ENCODE data around the gene DIDO1. TPM values are rescaled to one million over a fixed set of nuclear protein-coding genes. Genes with fewer than 3 reads are reported as not detected.

The DIDO1 gene
- total RNA-seq, 1 experiment from 2014 or later: 33.2 TPM

DNA sequence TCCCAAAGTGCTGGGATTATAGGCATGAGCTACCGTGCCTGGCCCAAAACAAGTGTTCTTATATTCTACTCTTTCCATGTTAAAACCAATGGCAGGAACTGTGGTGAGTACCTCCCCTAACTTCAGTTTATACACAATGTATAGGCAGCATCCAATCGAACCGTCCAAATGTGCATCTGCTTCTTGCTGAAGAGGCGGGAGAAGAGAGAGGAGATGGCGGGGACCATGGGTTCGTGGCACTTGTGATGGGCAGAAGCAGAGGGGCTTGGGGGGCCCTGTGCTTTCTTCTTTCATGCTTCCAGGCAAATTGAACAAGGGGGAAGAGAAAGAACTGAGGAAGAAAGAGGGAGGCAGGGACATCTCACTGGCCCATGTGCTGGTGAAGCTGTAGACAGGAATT is 53.4 kb downstream of the DIDO1 start:
- CTCF ChIA-PET: no interaction called here
- no peaks in the 10 kb centered on the region for H4K20me1 ChIP-seq (ENCODE audit: low read length)
- no peaks in the 10 kb centered on the region for H3K79me2 ChIP-seq (ENCODE audit: low read length)
- no peak overlapping the region for H3K4me2 ChIP-seq (ENCODE audit: low read length)
- intact Hi-C loops (cut with micrococcal nuclease): loop anchor here (2.0 kb wide), 1 partner anchor 136 kb away; no protein-coding TSS in a partner anchor
- H3K9me3 ChIP-seq (ENCODE audit: low read length): no peaks in the 10 kb centered on the region
- H3K36me3 ChIP-seq (ENCODE audit: low read depth, low read length): no peaks in the 10 kb centered on the region
- H3K9ac ChIP-seq (ENCODE audit: low read length): no peak overlapping the region
- POLR2A ChIA-PET (ENCODE audit: unreplicated experiment): interaction anchor here (0.6 kb wide), 1 partner anchor 230 kb away, joined by 12 read pairs; no protein-coding TSS in a partner anchor
- TF ChIP-seq EZH2phosphoT487 (IDR thresholded peaks at IDR 0.05; ENCODE audit: borderline replicate concordance, low read length) (no peak), EZH2 (IDR thresholded peaks at IDR 0.05; ENCODE audit: low read length, unreplicated experiment) (no peak)
- TF ChIP-seq, protein P1, sequence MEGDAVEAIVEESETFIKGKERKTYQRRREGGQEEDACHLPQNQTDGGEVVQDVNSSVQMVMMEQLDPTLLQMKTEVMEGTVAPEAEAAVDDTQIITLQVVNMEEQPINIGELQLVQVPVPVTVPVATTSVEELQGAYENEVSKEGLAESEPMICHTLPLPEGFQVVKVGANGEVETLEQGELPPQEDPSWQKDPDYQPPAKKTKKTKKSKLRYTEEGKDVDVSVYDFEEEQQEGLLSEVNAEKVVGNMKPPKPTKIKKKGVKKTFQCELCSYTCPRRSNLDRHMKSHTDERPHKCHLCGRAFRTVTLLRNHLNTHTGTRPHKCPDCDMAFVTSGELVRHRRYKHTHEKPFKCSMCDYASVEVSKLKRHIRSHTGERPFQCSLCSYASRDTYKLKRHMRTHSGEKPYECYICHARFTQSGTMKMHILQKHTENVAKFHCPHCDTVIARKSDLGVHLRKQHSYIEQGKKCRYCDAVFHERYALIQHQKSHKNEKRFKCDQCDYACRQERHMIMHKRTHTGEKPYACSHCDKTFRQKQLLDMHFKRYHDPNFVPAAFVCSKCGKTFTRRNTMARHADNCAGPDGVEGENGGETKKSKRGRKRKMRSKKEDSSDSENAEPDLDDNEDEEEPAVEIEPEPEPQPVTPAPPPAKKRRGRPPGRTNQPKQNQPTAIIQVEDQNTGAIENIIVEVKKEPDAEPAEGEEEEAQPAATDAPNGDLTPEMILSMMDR (conservative IDR thresholded peaks at IDR 0.05; ENCODE audit: low read depth, low read length): no peak
- DNase-seq (no peak), ATAC-seq (no peak)
- no peaks in the 10 kb centered on the region for H3K27me3 ChIP-seq (ENCODE audit: low read length)
- no peak overlapping the region for H2AFZ ChIP-seq (ENCODE audit: low read length)
- peaks cover 7% of the 10 kb centered on the region for H3F3A ChIP-seq (ENCODE audit: low read length, unreplicated experiment)
- H3K4me3 ChIP-seq (ENCODE audit: low read length): no peak overlapping the region
- H3K4me1 ChIP-seq (ENCODE audit: insufficient read depth, low read length): peaks cover 6% of the 10 kb centered on the region; the same call in 1 of the 2 replicates
- no peak overlapping the region for H3K27ac ChIP-seq (ENCODE audit: low read length)
- H3K9me2 ChIP-seq (replicated peaks; ENCODE audit: low read length): no peaks in the 10 kb centered on the region
- BruUV-seq (replicated peaks): no TSS peak

DNA sequence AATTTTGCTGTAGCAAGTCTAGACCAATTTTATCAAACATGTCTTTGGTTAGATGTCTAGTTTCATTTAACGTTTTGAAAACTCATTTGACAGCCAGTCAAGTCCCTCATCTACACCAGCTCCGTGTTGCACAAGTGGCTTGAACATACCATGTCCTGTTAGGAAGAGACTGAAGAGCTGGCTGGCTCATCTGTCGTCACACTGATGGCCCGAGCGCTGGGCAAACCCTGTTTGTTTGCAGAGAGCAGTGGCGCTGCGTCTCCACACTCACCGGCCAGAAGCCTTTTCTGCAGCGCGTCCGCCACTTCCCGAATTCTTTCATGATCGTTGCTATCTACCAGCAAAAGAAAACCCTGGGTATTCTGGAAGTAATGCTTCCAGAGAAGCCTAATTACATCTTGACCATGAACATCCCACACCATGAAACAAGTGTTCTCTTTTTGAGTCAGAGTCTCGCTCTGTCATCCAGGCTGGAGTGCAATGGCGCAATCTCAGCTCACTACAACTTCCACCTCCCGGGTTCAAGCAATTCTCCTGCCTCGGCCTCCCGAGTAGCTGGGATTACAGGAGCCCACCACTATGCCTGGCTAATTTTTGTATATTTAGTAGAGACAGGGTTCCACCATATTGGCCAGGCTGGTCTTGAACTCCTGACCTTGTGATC is 54.0 kb downstream of the DIDO1 start:
- BruUV-seq (replicated peaks): no TSS peak
- H4K20me1 ChIP-seq (ENCODE audit: low read length): no peaks in the 10 kb centered on the region
- TF ChIP-seq, protein P1 (conservative IDR thresholded peaks at IDR 0.05; ENCODE audit: low read depth, low read length): no peak
- TF ChIP-seq EZH2phosphoT487 (IDR thresholded peaks at IDR 0.05; ENCODE audit: borderline replicate concordance, low read length): no peak
- TF ChIP-seq EZH2 (IDR thresholded peaks at IDR 0.05; ENCODE audit: low read length, unreplicated experiment): no peak

DNA sequence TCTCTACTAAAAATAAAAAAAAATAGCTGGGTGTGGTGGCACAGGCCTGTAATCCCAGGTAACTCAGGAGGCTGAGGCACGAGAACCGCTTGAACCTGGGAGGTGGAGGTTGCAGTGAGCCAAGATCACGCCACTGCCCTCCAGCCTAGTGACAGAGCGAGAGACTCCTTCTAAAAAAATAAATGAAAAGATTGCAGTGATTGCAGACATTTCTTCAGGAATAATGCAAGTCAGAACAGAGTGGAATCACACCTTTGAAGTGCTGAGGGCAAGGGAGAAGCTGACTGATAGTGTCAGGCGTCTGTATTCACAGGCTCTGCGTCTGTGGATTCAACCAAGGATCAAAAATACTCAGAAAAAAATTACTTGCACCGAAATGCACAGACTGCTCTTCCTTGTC is 62.1 kb downstream of the DIDO1 start:
- Histone ChIP-seq H3K4me3 (ENCODE audit: low read length) (no peak overlapping the region), H3F3A (ENCODE audit: low read length, unreplicated experiment) (no peaks in the 10 kb centered on the region), H3K36me3 (ENCODE audit: low read depth, low read length) (no peaks in the 10 kb centered on the region), H3K4me1 (ENCODE audit: insufficient read depth, low read length) (peaks cover 10% of the 10 kb centered on the region), H4K20me1 (ENCODE audit: low read length) (peaks cover 9% of the 10 kb centered on the region; the same call in 1 of the 2 replicates), H3K27me3 (ENCODE audit: low read length) (no peaks in the 10 kb centered on the region), H3K4me2 (ENCODE audit: low read length) (no peak overlapping the region), H3K9me3 (ENCODE audit: low read length) (no peaks in the 10 kb centered on the region), H3K79me2 (ENCODE audit: low read length) (peaks cover 16% of the 10 kb centered on the region), H3K9ac (ENCODE audit: low read length) (no peak overlapping the region), H2AFZ (ENCODE audit: low read length) (no peak overlapping the region), H3K9me2 (replicated peaks; ENCODE audit: low read length) (no peaks in the 10 kb centered on the region), H3K27ac (ENCODE audit: low read length) (no peak overlapping the region)
- DNase-seq: no peak
- intact Hi-C loops (cut with micrococcal nuclease): no loop called here
- BruUV-seq (replicated peaks): no TSS peak
- POLR2A ChIA-PET (ENCODE audit: unreplicated experiment): no interaction called here
- no peak for ATAC-seq
- CTCF ChIA-PET: no interaction called here
- TF ChIP-seq, protein P1 (conservative IDR thresholded peaks at IDR 0.05; ENCODE audit: low read depth, low read length): no peak
- no peak for TF ChIP-seq EZH2phosphoT487 (IDR thresholded peaks at IDR 0.05; ENCODE audit: borderline replicate concordance, low read length)
- TF ChIP-seq EZH2 (IDR thresholded peaks at IDR 0.05; ENCODE audit: low read length, unreplicated experiment): no peak

More for the DNA sequence above, 54.0 kb downstream of the DIDO1 start:
- Histone ChIP-seq H3K79me2 (ENCODE audit: low read length) (no peaks in the 10 kb centered on the region), H3F3A (ENCODE audit: low read length, unreplicated experiment) (peaks cover 6% of the 10 kb centered on the region), H3K4me3 (ENCODE audit: low read length) (no peak overlapping the region), H3K9ac (ENCODE audit: low read length) (no peak overlapping the region), H3K27ac (ENCODE audit: low read length) (no peak overlapping the region), H3K9me2 (replicated peaks; ENCODE audit: low read length) (no peaks in the 10 kb centered on the region), H3K36me3 (ENCODE audit: low read depth, low read length) (no peaks in the 10 kb centered on the region), H3K4me1 (ENCODE audit: insufficient read depth, low read length) (peaks cover 6% of the 10 kb centered on the region; the same call in 1 of the 2 replicates), H3K4me2 (ENCODE audit: low read length) (no peak overlapping the region), H3K9me3 (ENCODE audit: low read length) (no peaks in the 10 kb centered on the region), H3K27me3 (ENCODE audit: low read length) (no peaks in the 10 kb centered on the region), H2AFZ (ENCODE audit: low read length) (no peak overlapping the region)
- no peak for ATAC-seq
- POLR2A ChIA-PET (ENCODE audit: unreplicated experiment): interaction anchor here (0.6 kb wide), 1 partner anchor 230 kb away, joined by 12 read pairs; no protein-coding TSS in a partner anchor
- intact Hi-C loops (cut with micrococcal nuclease): loop anchor here (2.0 kb wide), 1 partner anchor 136 kb away; no protein-coding TSS in a partner anchor
- CTCF ChIA-PET: no interaction called here
- DNase-seq: no peak

Measured in PC-3 (cell line).